Measurements from ENCODE around the gene CCR9. TPM values are rescaled to one million over a fixed set of nuclear protein-coding genes. Genes with fewer than 3 reads are reported as not detected.

The CCR9 gene
- total RNA-seq, 2 experiments from 2014 or later = 0.20 TPM

GRCh38 chr3:45937206-45938042 is 51.1 kb downstream of the CCR9 start:
- Mint-ChIP-seq H3K4me3 (no peak overlapping the region), H3K27me3 (peaks cover 2% of the 10 kb centered on the region), H3K9me3 (peaks cover 2% of the 10 kb centered on the region), H3K27ac (no peak overlapping the region), H3K4me1 (ENCODE audit: low read depth) (peaks cover 19% of the 10 kb centered on the region), H3K36me3 (ENCODE audit: low read depth) (peaks cover 59% of the 10 kb centered on the region)
- no peak for DNase-seq
- CTCF ChIA-PET = interaction anchor here (0.9 to 35.9 kb wide), 14 partner anchors 9 to 178 kb away, joined by 3 to 656 read pairs (median 4); partner anchors contain the start of gene FYCO1
- TF ChIP-seq CTCF (IDR thresholded peaks at IDR 0.05) = no peak
- intact Hi-C loops (cut with micrococcal nuclease) = loop anchor here (1.0 kb wide), 1 partner anchor 142 kb away; no protein-coding TSS in a partner anchor
- ATAC-seq = no peak
- POLR2A ChIA-PET = interaction anchor here (1.4 to 4.1 kb wide), 2 partner anchors 39 to 142 kb away, joined by 4 to 22 read pairs; no protein-coding TSS in a partner anchor

- peaks cover 2% of the 10 kb centered on the region for H3K9me3 Mint-ChIP-seq
- H3K4me3 Mint-ChIP-seq = no peak overlapping the region
- no peak for DNase-seq
- H3K27me3 Mint-ChIP-seq = peaks cover 2% of the 10 kb centered on the region
- intact Hi-C loops (cut with micrococcal nuclease) = loop anchor here (1.0 kb wide), 1 partner anchor 141 kb away; no protein-coding TSS in a partner anchor
- CTCF ChIA-PET = interaction anchor here (0.6 to 35.9 kb wide), 36 partner anchors 9 to 440 kb away, joined by 3 to 656 read pairs (median 4); partner anchors contain the start of genes CCR1 and FYCO1
- H3K27ac Mint-ChIP-seq = no peak overlapping the region
- H3K36me3 Mint-ChIP-seq (ENCODE audit: low read depth) = peaks cover 60% of the 10 kb centered on the region
- peaks cover 25% of the 10 kb centered on the region for H3K4me1 Mint-ChIP-seq (ENCODE audit: low read depth)
- TF ChIP-seq CTCF (IDR thresholded peaks at IDR 0.05) = no peak
- POLR2A ChIA-PET = interaction anchor here (1.4 to 4.1 kb wide), 3 partner anchors 38 to 141 kb away, joined by 4 to 22 read pairs (median 8); no protein-coding TSS in a partner anchor
- ATAC-seq = no peak
These were observed 51.7 kb downstream of the CCR9 start for GRCh38 chr3:45938043-45938435.

- peaks cover 2% of the 10 kb centered on the region for H3K9me3 Mint-ChIP-seq
- ChIA-PET POLR2A (interaction anchor here (0.6 to 4.1 kb wide), 5 partner anchors 9 to 140 kb away, joined by 3 to 22 read pairs (median 3); no protein-coding TSS in a partner anchor), CTCF (interaction anchor here (0.6 to 35.9 kb wide), 39 partner anchors 9 to 439 kb away, joined by 3 to 656 read pairs (median 5); partner anchors contain the start of genes CCR1, CCR5 and FYCO1)
- peak; percentile 97 for DNase-seq
- H3K4me1 Mint-ChIP-seq (ENCODE audit: low read depth) = peaks cover 34% of the 10 kb centered on the region
- intact Hi-C loops (cut with micrococcal nuclease) = loop anchor here (1.0 kb wide), 1 partner anchor 140 kb away; no protein-coding TSS in a partner anchor
- ATAC-seq = peak; percentile 65
- TF ChIP-seq CTCF (IDR thresholded peaks at IDR 0.05) = peak; percentile 73
- peaks cover 54% of the 10 kb centered on the region for H3K36me3 Mint-ChIP-seq (ENCODE audit: low read depth)
- H3K4me3 Mint-ChIP-seq = no peak overlapping the region
- H3K27me3 Mint-ChIP-seq = peaks cover 2% of the 10 kb centered on the region
- H3K27ac Mint-ChIP-seq = no peak overlapping the region
These were observed 52.5 kb downstream of the CCR9 start for GRCh38 chr3:45938864-45939263.

GRCh38 chr3:45939341-45939771 is 53.0 kb downstream of the CCR9 start:
- intact Hi-C loops (cut with micrococcal nuclease) = no loop called here
- TF ChIP-seq CTCF (IDR thresholded peaks at IDR 0.05) = no peak
- peak; percentile 51 for DNase-seq
- Mint-ChIP-seq H3K27ac (no peak overlapping the region), H3K4me1 (ENCODE audit: low read depth) (peaks cover 35% of the 10 kb centered on the region), H3K36me3 (ENCODE audit: low read depth) (peaks cover 49% of the 10 kb centered on the region), H3K27me3 (peaks cover 2% of the 10 kb centered on the region), H3K4me3 (no peak overlapping the region), H3K9me3 (peaks cover 2% of the 10 kb centered on the region)
- ChIA-PET POLR2A (interaction anchor here (0.8 to 4.1 kb wide), 4 partner anchors 9 to 140 kb away, joined by 3 to 22 read pairs (median 6); no protein-coding TSS in a partner anchor), CTCF (interaction anchor here (0.7 to 35.9 kb wide), 37 partner anchors 9 to 439 kb away, joined by 3 to 656 read pairs (median 6); partner anchors contain the start of genes CCR5 and FYCO1)
- ATAC-seq = peak; percentile 43
